Embryonic facial prominence (tissue), 1 donor: Measurements from ENCODE around the gene KCNT2.
"Not testable (repeated sequence)": the region's sequence is repeated elsewhere in the genome, so short reads cannot be mapped to it uniquely, and the experiment has no call there.

Experiments used
- DNase-seq: peaks from one replicate; pipeline ENCODE4 v3.0.0-alpha.2; 2016; ENCODE audit errors: extremely low spot score

KCNT2 gene

DNA sequence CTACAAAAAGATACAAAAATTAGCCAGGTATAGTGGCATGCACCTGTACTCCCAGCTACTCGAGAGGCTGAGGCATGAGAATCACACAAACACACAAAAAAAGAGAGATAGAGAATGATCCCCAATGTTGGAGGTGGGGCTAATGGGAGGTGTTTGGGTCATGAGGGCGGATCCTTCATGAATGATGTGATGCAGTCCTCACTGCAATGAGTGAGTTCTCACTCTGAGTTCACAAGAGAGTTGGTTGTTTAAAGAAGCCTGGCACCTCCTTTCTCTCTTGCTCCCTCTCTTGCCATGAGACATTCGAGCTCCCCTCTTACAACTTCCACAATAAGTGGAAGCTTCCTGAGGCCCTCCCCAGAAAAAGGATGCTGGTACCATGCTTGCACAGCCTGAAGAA lies 17.3 kb downstream of the KCNT2 start:
- no peak for DNase-seq

DNA sequence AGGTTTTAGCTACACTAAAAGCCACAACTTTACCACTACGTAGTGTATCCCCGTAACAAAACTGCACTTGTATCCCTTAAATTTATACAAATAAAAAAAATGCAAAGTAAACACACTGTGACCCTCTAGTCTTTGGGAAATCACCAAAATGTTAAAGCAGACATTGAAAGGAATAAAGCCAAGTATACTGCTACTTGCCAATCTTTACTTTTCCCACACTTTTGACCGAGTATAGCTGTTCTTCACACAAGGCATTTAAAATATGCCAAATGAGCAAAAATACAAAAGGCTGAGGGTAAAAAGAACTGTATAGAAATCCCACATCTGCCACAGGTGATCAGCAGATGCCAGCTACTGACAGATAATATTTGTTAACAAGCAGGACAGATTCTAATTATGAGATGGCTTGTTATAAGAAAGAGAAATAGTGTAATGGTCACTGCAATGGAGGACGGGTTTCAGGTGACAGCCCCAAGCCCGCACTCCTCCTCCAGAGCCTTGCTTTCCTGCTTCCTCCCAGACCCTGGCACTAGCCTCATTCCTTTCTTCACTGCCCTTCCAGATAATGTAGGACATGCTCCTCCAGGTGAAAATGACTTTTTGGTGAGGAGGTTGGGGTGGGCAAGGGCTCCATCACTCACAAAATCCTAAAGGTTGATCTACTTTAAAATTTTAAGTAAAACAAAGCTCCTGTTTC lies 18.1 kb downstream of the KCNT2 start:
- no peak for DNase-seq

DNA sequence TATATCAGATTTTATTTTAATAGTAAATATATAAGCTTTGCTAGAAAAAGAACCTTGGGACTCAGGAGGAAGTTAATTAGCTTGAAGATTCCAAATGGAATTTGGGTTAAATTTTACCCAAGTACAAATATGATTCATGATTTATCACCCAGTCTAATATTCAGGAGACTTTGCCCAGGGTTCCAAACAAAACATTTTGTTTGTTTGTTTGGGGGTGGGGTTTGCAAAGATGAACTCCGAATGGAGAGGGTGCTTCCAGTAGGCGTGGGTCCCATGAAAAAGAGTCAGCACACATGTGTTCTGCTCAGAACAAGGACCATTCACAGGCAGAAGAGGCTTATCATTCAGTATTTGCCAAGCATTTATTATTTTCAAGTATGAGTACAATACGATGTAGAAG lies 23.5 kb downstream of the KCNT2 start:
- DNase-seq, result no peak

GRCh38 chr1:196577386-196577785 lies 30.9 kb downstream of the KCNT2 start:
- DNase-seq, result no peak

DNA sequence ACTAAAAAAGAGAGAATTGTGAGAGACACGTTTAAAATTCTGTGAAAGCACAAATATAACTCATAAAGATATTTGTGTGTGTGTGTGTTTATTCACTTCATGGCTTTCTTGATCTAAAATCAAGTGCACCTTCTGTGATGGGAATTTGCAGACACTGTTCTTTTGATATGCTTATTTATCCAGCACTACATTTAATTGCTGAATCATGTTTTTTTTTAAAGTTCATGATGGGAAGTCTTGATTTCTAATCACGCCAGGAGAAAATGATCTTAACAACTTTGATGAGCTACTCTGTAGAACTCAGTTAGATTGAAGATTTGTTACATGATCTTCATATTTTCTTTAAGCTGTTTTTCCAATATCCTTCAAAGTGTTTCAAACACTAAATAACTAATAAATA lies 35.0 kb downstream of the KCNT2 start:
- DNase-seq, result no peak

DNA sequence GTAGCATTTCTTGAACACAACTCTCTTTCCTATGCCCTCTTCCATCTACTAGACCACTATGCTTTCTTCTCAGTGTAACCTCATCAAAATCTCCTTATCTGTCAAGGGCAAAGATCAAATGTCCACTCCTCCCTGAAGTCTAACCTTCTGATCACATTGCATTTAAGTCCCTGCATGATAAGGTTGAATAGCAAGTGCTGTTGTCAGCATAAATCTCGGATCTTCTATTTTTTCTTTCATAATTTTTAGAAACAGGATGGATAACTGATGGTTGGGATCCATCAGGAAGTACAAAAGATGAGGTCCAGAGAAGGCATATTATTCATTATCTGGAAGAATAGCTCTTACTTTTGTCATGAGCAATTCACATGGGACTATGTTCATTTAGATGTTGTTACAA lies 41.0 kb downstream of the KCNT2 start:
- DNase-seq, result no peak

DNA sequence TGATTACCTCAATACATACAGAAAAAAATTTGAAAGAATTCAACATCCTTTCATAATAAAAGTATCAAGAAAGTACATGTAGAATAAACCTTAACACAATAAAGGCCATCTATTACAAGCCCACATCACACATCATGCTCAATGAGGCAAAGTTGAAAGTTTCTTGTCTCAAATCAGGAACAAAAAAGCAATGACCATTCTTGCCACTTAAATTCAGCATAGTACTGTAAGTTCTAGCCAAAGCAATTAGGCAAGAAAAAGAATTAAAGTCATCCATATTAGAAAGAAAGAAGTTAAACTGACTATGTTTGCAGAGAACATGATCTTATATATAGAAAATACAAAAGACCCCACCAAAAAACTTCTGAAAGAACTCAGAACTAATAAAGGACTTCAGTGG lies 44.5 kb downstream of the KCNT2 start:
- no peak for DNase-seq

GRCh38 chr1:196559314-196559713 lies 48.9 kb downstream of the KCNT2 start:
- DNase-seq, result no peak

DNA sequence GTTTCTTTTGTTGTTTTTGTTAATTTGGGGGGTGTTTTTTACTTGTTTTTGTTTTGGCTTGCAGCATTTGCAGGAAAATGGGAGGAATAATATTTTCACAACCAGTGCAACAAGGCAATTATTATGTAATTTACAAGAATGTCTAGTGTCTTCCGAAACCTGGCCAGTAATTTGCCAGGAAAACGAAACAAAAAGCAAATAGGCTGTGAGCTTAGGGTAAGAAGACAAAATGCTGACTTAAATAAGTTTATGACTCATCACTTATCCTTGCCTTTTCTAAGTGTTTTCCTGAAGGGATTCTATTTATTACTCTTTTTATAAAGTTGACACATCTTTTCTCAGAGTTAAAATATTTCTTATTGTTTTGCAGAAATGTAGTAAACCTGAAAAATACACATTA lies 49.8 kb downstream of the KCNT2 start:
- DNase-seq, result no peak

DNA sequence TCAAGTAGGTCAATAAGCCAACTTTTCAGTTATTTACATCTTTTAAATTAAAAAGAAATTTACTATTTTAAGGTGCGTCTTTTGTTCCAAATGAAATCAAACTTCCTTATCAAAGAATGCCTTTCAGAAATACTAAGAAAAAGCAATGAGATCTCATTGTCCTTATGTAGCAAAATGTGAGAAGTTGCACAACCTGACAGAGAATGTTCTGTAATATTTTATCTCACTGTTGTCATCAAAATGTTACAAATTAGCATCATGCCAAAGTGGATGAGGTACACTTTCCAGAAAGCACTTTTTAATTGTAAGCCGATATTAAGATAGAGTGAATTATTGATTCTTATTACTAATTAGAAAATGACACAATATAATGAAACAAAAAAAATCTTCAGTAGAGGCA lies 50.4 kb downstream of the KCNT2 start:
- no peak for DNase-seq

GRCh38 chr1:196550731-196551130 lies 57.5 kb downstream of the KCNT2 start:
- DNase-seq, result no peak

GRCh38 chr1:196546272-196547111 lies 61.7 kb downstream of the KCNT2 start:
- DNase-seq, result no peak

DNA sequence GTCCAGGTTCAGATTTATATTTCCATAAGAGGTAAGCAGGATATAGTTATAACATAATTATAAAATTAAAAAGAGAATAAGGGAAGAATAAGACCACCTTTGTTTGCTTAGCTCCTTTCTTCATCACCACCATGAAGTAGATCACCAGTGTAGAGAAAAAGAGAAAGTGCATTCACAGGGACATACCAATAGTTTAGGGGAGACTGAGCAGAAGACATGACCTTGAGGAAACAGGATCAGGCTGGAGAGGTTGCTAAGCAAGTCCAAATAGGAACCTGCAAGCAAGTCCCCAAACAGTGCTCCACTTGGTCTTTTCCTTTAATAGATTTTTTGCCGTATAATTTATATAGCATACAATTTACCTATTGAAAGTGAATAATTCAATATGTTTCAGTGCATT lies 63.0 kb downstream of the KCNT2 start:
- DNase-seq, result no peak

DNA sequence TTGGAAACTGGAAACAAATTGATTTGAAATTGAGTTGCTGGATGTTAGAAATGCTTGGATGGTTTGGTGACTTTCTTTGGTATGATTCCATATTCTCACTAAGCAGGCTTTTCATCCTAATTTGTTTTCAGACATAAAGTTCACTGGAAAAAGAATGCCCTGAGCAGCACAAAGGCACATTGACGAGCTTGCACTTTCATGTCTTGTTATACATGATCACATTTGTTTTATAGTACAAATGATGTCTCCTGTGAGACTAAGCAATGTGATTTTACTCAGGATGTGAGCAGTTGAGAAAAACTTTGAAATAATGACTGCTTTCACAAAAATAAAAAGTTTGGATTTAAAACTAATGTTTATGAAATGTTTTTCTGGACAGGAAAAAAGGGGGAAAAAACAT lies 63.6 kb downstream of the KCNT2 start:
- DNase-seq, result no peak

DNA sequence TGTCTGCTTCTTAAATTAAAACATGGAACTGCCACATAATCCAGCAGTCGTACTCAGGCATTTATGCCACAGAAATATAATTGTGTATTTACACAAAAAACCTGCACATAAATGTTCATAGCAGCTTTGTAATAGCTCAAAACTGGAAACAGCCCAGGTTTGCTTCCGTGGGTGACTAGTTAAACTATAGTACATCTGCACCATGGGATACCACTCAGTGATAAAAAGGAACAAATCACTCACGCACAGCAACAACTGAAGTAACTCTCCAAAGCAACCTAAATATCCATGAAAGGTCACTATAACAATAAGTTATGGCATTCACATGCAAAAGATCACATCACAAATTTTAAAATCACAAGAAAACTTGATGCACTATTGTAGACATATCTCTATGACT lies 64.4 kb downstream of the KCNT2 start:
- no peak for DNase-seq

DNA sequence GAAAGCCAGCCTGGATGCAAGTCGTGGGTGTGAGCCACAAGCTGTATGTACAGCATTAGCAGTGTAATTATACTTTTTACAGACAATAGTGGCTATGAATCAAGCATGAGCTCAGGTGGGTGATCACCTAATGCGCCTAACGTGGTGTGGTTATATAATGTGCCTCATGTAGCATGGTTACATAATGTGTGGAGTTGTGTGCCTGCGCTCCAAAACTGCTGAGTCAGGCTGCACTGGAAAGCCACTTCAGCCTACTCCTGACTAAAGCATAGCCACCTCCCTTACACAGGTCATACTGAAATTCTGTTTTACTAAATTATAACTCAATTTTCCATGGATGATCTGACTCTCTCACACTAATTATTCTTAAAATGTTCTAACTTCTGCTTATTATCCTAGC lies 69.8 kb downstream of the KCNT2 start:
- DNase-seq, result no peak

DNA sequence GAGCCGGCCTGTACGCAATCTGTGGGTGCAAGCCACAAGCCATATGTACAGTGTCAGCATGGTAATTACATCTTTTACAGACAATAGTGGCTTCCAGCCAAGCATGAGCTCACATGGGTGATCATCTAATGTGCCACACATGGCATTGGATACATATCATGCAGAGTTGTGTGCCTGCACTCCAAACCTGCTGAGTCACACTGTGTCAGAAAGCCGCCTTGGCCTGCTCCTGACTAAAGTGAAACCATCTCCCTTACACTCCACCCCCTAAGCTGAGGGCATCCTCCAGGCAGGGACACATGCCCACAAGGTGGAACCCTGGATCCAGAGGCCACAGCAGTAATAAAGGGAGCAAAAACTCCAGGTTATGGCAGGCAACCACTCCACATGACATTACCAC lies 72.5 kb downstream of the KCNT2 start:
- no peak for DNase-seq

DNA sequence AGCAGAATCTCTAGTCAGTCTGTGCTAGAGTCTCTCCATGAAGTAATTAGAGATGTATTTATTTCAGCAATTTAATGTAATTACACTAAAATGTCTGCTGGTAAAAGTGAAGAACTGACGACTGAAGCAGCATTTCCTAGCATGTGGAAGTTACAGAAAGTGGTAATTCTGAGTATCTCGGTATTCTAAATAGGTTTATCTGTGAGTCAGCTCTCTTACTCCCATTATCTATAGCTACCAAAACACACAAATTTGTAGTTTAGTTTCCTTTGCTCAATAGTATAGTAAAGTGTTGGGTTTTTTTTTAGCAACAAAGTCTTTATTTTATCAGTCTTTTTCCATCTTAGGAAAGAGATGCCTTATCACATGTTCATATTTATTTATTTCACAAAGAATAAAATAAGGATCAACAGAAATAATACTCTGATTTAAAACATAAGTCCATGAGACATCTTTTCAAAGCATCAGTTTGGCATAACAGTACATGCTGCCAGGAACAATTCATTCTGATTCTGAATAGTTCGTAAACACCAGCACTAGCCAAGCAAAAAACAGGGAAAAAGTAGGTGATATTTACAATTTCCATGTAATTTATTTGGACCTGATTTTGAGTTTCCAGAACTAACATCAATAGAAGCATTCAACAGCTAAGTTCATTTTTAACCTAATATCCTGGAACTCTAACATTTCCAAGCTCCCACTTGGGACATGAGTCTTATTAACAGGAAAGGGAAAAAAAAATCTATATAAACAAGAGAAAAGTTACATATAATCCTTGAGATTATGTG lies 76.3 kb downstream of the KCNT2 start:
- no peak for DNase-seq

- no peak for DNase-seq
These were observed 80.3 kb downstream of the KCNT2 start for GRCh38 chr1:196527919-196528318.

DNA sequence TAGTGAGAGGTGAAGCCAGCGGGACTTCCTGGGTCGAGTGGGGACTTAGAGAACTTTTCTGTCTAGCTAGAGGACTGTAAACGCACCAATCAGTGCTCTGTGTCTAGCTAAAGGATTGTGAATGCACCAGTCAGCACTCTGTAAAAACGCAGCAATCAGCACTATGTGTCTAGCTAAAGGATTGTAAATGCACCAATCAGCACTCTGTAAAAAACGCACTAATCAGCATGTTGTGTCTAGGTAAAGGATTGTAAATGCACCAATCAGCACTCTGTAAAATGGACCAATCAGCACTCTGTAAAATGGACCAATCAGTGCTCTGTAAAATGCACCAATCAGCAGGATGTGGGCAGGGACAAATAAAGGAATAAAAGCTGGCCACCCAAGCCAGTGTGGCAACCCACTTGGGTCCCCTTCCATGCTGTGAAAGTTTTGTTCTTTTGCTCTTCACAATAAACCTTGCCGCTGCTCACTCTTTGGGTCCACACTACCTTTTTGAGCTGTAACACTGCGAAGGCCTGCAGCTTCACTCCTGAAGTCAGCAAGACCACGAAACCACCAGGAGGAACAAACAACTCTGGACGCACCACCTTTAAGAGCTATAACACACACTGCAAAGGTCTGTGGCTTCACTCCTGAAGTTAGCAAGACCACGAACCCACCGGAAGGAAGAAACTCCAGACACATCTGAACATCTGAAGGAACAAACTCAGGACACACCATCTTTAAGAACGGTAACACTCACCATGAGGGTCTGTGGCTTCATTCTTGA lies 85.5 kb downstream of the KCNT2 start:
- DNase-seq, result not testable (repeated sequence)

- no peak for DNase-seq
These were observed 91.0 kb downstream of the KCNT2 start for GRCh38 chr1:196517193-196517592.

DNA sequence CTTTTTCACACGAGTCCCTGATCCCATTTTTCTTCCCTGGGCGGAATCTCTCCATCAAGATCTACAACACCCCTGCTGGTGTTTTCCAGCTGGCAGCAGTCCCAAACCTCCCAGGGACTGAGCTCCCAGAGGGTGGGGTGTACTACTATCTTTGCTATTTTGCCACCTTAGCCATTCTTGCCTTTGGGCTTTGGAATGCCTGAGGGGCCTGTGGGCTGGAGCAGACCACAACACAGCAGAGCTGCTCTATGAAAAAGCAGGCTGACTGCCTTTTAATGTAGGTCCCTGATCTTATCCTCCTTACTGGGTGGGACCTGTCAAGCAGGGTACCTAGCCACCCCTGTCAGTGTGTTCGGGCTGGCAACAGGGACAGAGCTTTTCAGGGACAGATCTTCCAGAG lies 91.9 kb downstream of the KCNT2 start:
- DNase-seq, result no peak
